Pancreas (tissue), 10 donors: ENCODE results near the gene OLFML1. TPM values are rescaled to one million over a fixed set of nuclear protein-coding genes. Genes with fewer than 3 reads are reported as not detected.
A peak's percentile ranks its signal among the peaks of the same experiment; 100 is the strongest.

Experiments used
- ATAC-seq, 4 donors: fragments of 200-7000 bp; cut with Tn5 transposase; one replicate each; pipeline versions ENCODE4 v1.8.0 to v1.9.1; 2020; ENCODE audit warnings: mild to moderate bottlenecking in 4 of 4, moderate library complexity in 4 of 4
- DNase-seq, 6 donors: peaks; one replicate each; pipeline ENCODE4 v3.0.0-alpha.2; 2020
- FAIRE-seq: peaks from 2 replicates; lab custom pipeline; 2012; peaks lifted over from hg19 to GRCh38; lab: Jason Lieb, UNC
- H3K27ac ChIP-seq, 4 donors: fragments of 200-600 bp; sonication (generic); 1 replicate in 3 of 4; 2 replicates in 1 of 4; pipeline versions ENCODE4 v1.5.0 to v1.8.0; 2020
- H3K27me3 ChIP-seq, 4 donors: fragments of 200-600 bp; one replicate each; pipeline ENCODE4 v1.8.0; 2021
- H3K36me3 ChIP-seq, 3 donors: fragments of 200-600 bp; sonication (generic) in 1 of 3; one replicate each; pipeline versions ENCODE4 v1.5.0 to v1.8.0; 2020 to 2021
- H3K4me1 ChIP-seq, 3 donors: fragments of 200-600 bp; one replicate each; pipeline ENCODE4 v1.8.0; 2021
- H3K4me3 ChIP-seq, 4 donors: fragments of 200-600 bp; sonication (generic) in 2 of 4; one replicate each; pipeline versions ENCODE4 v1.5.0 to v1.8.0; 2020 to 2021
- H3K9me3 ChIP-seq, 4 donors: fragments of 200-600 bp; one replicate each; pipeline ENCODE4 v1.8.0; 2021
- CTCF ChIP-seq, 4 donors: fragments of 200-600 bp; sonication (generic) in 3 of 4; IDR thresholded peaks; one replicate each; pipeline versions ENCODE4 v1.5.0 to v1.8.0; 2021; ENCODE audit warnings: antibody characterized with exemption in 4 of 4
- WGBS, 2 donors: extraction: QIAGEN DNeasy Blood & Tissue Kit; methylation state at CpG; one replicate each; pipeline ENCODE4 v1.1.7; 2013; 5-methylcytosine and 5-hydroxymethylcytosine counted together
- intact Hi-C, 3 donors: fragments of 100-400 bp; cut with DNase I; formaldehyde crosslinking; loops; one replicate each; pipeline versions ENCODE4 v1.11.1 to v1.14.2; 2022
- polyA plus RNA-seq, 2 donors: library from polyadenylated mRNA; stranded (reverse); fragments of 200-250 nt; gene quantifications; one replicate each; pipeline ENCODE4 v1.2.3, GENCODE V29; 2013
- total RNA-seq, 6 donors: library from RNA; stranded (reverse); fragmentation: NEBNext Ultra II Directional in 4 of 6; extraction: Animal tissue kit (Norgen Biotek cat#: 25700) in 4 of 6; gene quantifications; one replicate each; pipeline versions ENCODE4 v1.2.1 to v1.2.4, GENCODE V29; 2021 to 2023
- donor health status: healthy with polysubstance abuse.
- donor health status: DM: no; HTN: no; CAD: no; lungs with moderate emphysema.
- donor health status: DM: no; HTN: no; CAD: no.
- donor health status: control.
- donor health status: control.
- donor health status: Bipolar disorder and iron deficiency.
- donor health status: DM: yes; HTN: yes; CAD: no.
- donor health status: DM: no; HTN: no; CAD: no.
- donor health status: DM: no; HTN: no; CAD: no.
- donor health status: DM: yes; HTN: yes; CAD: no.

Gene OLFML1
- total and polyA plus RNA-seq, 8 donors = 0.32 to 7.0 (median 0.99) TPM

GRCh38 chr11:7469351-7469865, 15.9 kb upstream of the OLFML1 start:
- FAIRE-seq = no peak

GRCh38 chr11:7471071-7471470, 14.2 kb upstream of the OLFML1 start:
- intact Hi-C loops = no loop called here
- Histone ChIP-seq H3K27ac (no peak overlapping the region), H3K4me1 (no peaks in the 10 kb centered on the region), H3K27me3 (no peaks in the 10 kb centered on the region), H3K4me3 (no peak overlapping the region), H3K9me3 (no peaks in the 10 kb centered on the region), H3K36me3 (no peaks in the 10 kb centered on the region)
- FAIRE-seq (no peak), ATAC-seq (no peak), DNase-seq (no peak)
- WGBS, 2 donors = 90 to 92% methylated on average over 6 to 7 of the region's 7 CpGs
- no peak for TF ChIP-seq CTCF (IDR thresholded peaks at IDR 0.05)

More at GRCh38 chr11:7469351-7469865, 15.9 kb upstream of the OLFML1 start:
- intact Hi-C loops = no loop called here
- ATAC-seq (no peak), DNase-seq (no peak)
- Histone ChIP-seq H3K4me3 (no peak overlapping the region), H3K4me1 (no peaks in the 10 kb centered on the region), H3K27ac (no peak overlapping the region), H3K36me3 (no peaks in the 10 kb centered on the region), H3K27me3 (no peaks in the 10 kb centered on the region), H3K9me3 (no peaks in the 10 kb centered on the region)
- TF ChIP-seq CTCF (IDR thresholded peaks at IDR 0.05) = no peak
- WGBS, 2 donors = 88 to 92% methylated on average over 5 of the region's 5 CpGs

GRCh38 chr11:7473717-7474116, 11.6 kb upstream of the OLFML1 start:
- FAIRE-seq (no peak), DNase-seq (no peak), ATAC-seq (peak in 1 of 4 donors; percentile 35)
- TF ChIP-seq CTCF (IDR thresholded peaks at IDR 0.05) = no peak
- intact Hi-C loops = no loop called here
- Histone ChIP-seq H3K4me1 (no peaks in the 10 kb centered on the region), H3K27me3 (no peaks in the 10 kb centered on the region), H3K4me3 (no peak overlapping the region), H3K27ac (no peak overlapping the region), H3K9me3 (no peaks in the 10 kb centered on the region), H3K36me3 (no peaks in the 10 kb centered on the region)
- WGBS, 2 donors = 31 to 61% methylated on average over 1 of the region's 1 CpG

GRCh38 chr11:7480113-7480512, 5.2 kb upstream of the OLFML1 start:
- FAIRE-seq = no peak
- no peaks in the 10 kb centered on the region for H3K4me1 ChIP-seq
- intact Hi-C loops = no loop called here
- no peak overlapping the region for H3K4me3 ChIP-seq
- H3K27me3 ChIP-seq = no peaks in the 10 kb centered on the region
- H3K9me3 ChIP-seq = no peaks in the 10 kb centered on the region
- 39 to 57% methylated on average over 2 of the region's 2 CpGs for whole genome bisulfite sequencing, 2 donors
- H3K27ac ChIP-seq = no peak overlapping the region
- no peak for DNase-seq
- H3K36me3 ChIP-seq = no peaks in the 10 kb centered on the region
- no peak for TF ChIP-seq CTCF (IDR thresholded peaks at IDR 0.05)
- ATAC-seq = peak in 3 of 4 donors; percentile 35 to 58 (median 53)

- H3K27me3 ChIP-seq = no peaks in the 10 kb centered on the region
- DNase-seq = no peak
- no peak for FAIRE-seq
- ATAC-seq = no peak
- intact Hi-C loops = no loop called here
- TF ChIP-seq CTCF (IDR thresholded peaks at IDR 0.05) = no peak
- no peaks in the 10 kb centered on the region for H3K36me3 ChIP-seq
- no peaks in the 10 kb centered on the region for H3K9me3 ChIP-seq
- H3K4me3 ChIP-seq = no peak overlapping the region
- no peaks in the 10 kb centered on the region for H3K4me1 ChIP-seq
- WGBS, 2 donors = 83 to 91% methylated on average over 3 of the region's 3 CpGs
- H3K27ac ChIP-seq = no peak overlapping the region
Observed at GRCh38 chr11:7484131-7484530, 1.2 kb upstream of the OLFML1 start.
